Measurements from ENCODE around the gene ANKFN1.
"Not testable (repeated sequence)": the region's sequence is repeated elsewhere in the genome, so short reads cannot be mapped to it uniquely, and the experiment has no call there.

ANKFN1 gene

GRCh38 chr17:56359518-56359917, 206.2 kb downstream of the ANKFN1 start:
- DNase-seq, result no peak
- Histone ChIP-seq H3K4me1 (ENCODE audit: control insufficient read depth, insufficient read depth, low read length, poor library complexity, severe bottlenecking) (no peaks in the 10 kb centered on the region), H3K27me3 (replicated peaks; ENCODE audit: control insufficient read depth, insufficient read depth, low read length, poor library complexity, severe bottlenecking) (no peaks in the 10 kb centered on the region), H3K27ac (ENCODE audit: insufficient read depth, low read length, poor library complexity, severe bottlenecking) (no peak overlapping the region), H3K36me3 (ENCODE audit: control insufficient read depth, insufficient read depth, low read length) (no peaks in the 10 kb centered on the region), H3K9me3 (ENCODE audit: control insufficient read depth, low read length) (no peaks in the 10 kb centered on the region), H3K4me3 (ENCODE audit: insufficient read depth, low read depth, low read length, poor library complexity, severe bottlenecking) (no peak overlapping the region)

GRCh38 chr17:56367366-56367765, 214.1 kb downstream of the ANKFN1 start:
- Histone ChIP-seq H3K4me3 (ENCODE audit: insufficient read depth, low read depth, low read length, poor library complexity, severe bottlenecking) (no peak overlapping the region), H3K36me3 (ENCODE audit: control insufficient read depth, insufficient read depth, low read length) (no peaks in the 10 kb centered on the region), H3K27ac (ENCODE audit: insufficient read depth, low read length, poor library complexity, severe bottlenecking) (no peak overlapping the region), H3K9me3 (ENCODE audit: control insufficient read depth, low read length) (no peaks in the 10 kb centered on the region), H3K27me3 (replicated peaks; ENCODE audit: control insufficient read depth, insufficient read depth, low read length, poor library complexity, severe bottlenecking) (no peaks in the 10 kb centered on the region), H3K4me1 (ENCODE audit: control insufficient read depth, insufficient read depth, low read length, poor library complexity, severe bottlenecking) (no peaks in the 10 kb centered on the region)
- no peak for DNase-seq

GRCh38 chr17:56373981-56374833, 220.9 kb downstream of the ANKFN1 start:
- Histone ChIP-seq H3K36me3 (ENCODE audit: control insufficient read depth, insufficient read depth, low read length) (no peaks in the 10 kb centered on the region), H3K4me1 (ENCODE audit: control insufficient read depth, insufficient read depth, low read length, poor library complexity, severe bottlenecking) (no peaks in the 10 kb centered on the region), H3K9me3 (ENCODE audit: control insufficient read depth, low read length) (no peaks in the 10 kb centered on the region), H3K27ac (ENCODE audit: insufficient read depth, low read length, poor library complexity, severe bottlenecking) (no peak overlapping the region), H3K4me3 (ENCODE audit: insufficient read depth, low read depth, low read length, poor library complexity, severe bottlenecking) (no peak overlapping the region), H3K27me3 (replicated peaks; ENCODE audit: control insufficient read depth, insufficient read depth, low read length, poor library complexity, severe bottlenecking) (no peaks in the 10 kb centered on the region)
- DNase-seq, result no peak

GRCh38 chr17:56389356-56389755, 236.1 kb downstream of the ANKFN1 start:
- Histone ChIP-seq H3K4me3 (ENCODE audit: insufficient read depth, low read depth, low read length, poor library complexity, severe bottlenecking) (no peak overlapping the region), H3K4me1 (ENCODE audit: control insufficient read depth, insufficient read depth, low read length, poor library complexity, severe bottlenecking) (no peaks in the 10 kb centered on the region), H3K36me3 (ENCODE audit: control insufficient read depth, insufficient read depth, low read length) (no peaks in the 10 kb centered on the region), H3K27ac (ENCODE audit: insufficient read depth, low read length, poor library complexity, severe bottlenecking) (no peak overlapping the region), H3K27me3 (replicated peaks; ENCODE audit: control insufficient read depth, insufficient read depth, low read length, poor library complexity, severe bottlenecking) (no peaks in the 10 kb centered on the region), H3K9me3 (ENCODE audit: control insufficient read depth, low read length) (no peaks in the 10 kb centered on the region)
- no peak for DNase-seq

GRCh38 chr17:56392321-56392720, 239.0 kb downstream of the ANKFN1 start:
- Histone ChIP-seq H3K4me1 (ENCODE audit: control insufficient read depth, insufficient read depth, low read length, poor library complexity, severe bottlenecking) (no peaks in the 10 kb centered on the region), H3K4me3 (ENCODE audit: insufficient read depth, low read depth, low read length, poor library complexity, severe bottlenecking) (no peak overlapping the region), H3K9me3 (ENCODE audit: control insufficient read depth, low read length) (no peaks in the 10 kb centered on the region), H3K36me3 (ENCODE audit: control insufficient read depth, insufficient read depth, low read length) (no peaks in the 10 kb centered on the region), H3K27me3 (replicated peaks; ENCODE audit: control insufficient read depth, insufficient read depth, low read length, poor library complexity, severe bottlenecking) (no peaks in the 10 kb centered on the region), H3K27ac (ENCODE audit: insufficient read depth, low read length, poor library complexity, severe bottlenecking) (no peak overlapping the region)
- DNase-seq, result no peak

GRCh38 chr17:56393156-56393555, 239.9 kb downstream of the ANKFN1 start:
- no peak for DNase-seq
- Histone ChIP-seq H3K36me3 (ENCODE audit: control insufficient read depth, insufficient read depth, low read length) (no peaks in the 10 kb centered on the region), H3K4me3 (ENCODE audit: insufficient read depth, low read depth, low read length, poor library complexity, severe bottlenecking) (no peak overlapping the region), H3K27ac (ENCODE audit: insufficient read depth, low read length, poor library complexity, severe bottlenecking) (no peak overlapping the region), H3K4me1 (ENCODE audit: control insufficient read depth, insufficient read depth, low read length, poor library complexity, severe bottlenecking) (no peaks in the 10 kb centered on the region), H3K9me3 (ENCODE audit: control insufficient read depth, low read length) (no peaks in the 10 kb centered on the region), H3K27me3 (replicated peaks; ENCODE audit: control insufficient read depth, insufficient read depth, low read length, poor library complexity, severe bottlenecking) (no peaks in the 10 kb centered on the region)

GRCh38 chr17:56395787-56396186, 242.5 kb downstream of the ANKFN1 start:
- Histone ChIP-seq H3K27ac (ENCODE audit: insufficient read depth, low read length, poor library complexity, severe bottlenecking) (no peak overlapping the region), H3K4me3 (ENCODE audit: insufficient read depth, low read depth, low read length, poor library complexity, severe bottlenecking) (no peak overlapping the region), H3K27me3 (replicated peaks; ENCODE audit: control insufficient read depth, insufficient read depth, low read length, poor library complexity, severe bottlenecking) (no peaks in the 10 kb centered on the region), H3K4me1 (ENCODE audit: control insufficient read depth, insufficient read depth, low read length, poor library complexity, severe bottlenecking) (no peaks in the 10 kb centered on the region), H3K9me3 (ENCODE audit: control insufficient read depth, low read length) (no peaks in the 10 kb centered on the region), H3K36me3 (ENCODE audit: control insufficient read depth, insufficient read depth, low read length) (no peaks in the 10 kb centered on the region)
- DNase-seq, result no peak

GRCh38 chr17:56407086-56407485, 253.8 kb downstream of the ANKFN1 start:
- Histone ChIP-seq H3K9me3 (ENCODE audit: control insufficient read depth, low read length) (no peaks in the 10 kb centered on the region), H3K27me3 (replicated peaks; ENCODE audit: control insufficient read depth, insufficient read depth, low read length, poor library complexity, severe bottlenecking) (no peaks in the 10 kb centered on the region), H3K4me3 (ENCODE audit: insufficient read depth, low read depth, low read length, poor library complexity, severe bottlenecking) (no peak overlapping the region), H3K4me1 (ENCODE audit: control insufficient read depth, insufficient read depth, low read length, poor library complexity, severe bottlenecking) (no peaks in the 10 kb centered on the region), H3K27ac (ENCODE audit: insufficient read depth, low read length, poor library complexity, severe bottlenecking) (no peak overlapping the region), H3K36me3 (ENCODE audit: control insufficient read depth, insufficient read depth, low read length) (no peaks in the 10 kb centered on the region)
- no peak for DNase-seq

GRCh38 chr17:56412356-56412755, 259.1 kb downstream of the ANKFN1 start:
- H3K27ac ChIP-seq (ENCODE audit: insufficient read depth, low read length, poor library complexity, severe bottlenecking); DNase-seq; H3K4me1 ChIP-seq (ENCODE audit: control insufficient read depth, insufficient read depth, low read length, poor library complexity, severe bottlenecking); H3K36me3 ChIP-seq (ENCODE audit: control insufficient read depth, insufficient read depth, low read length); H3K9me3 ChIP-seq (ENCODE audit: control insufficient read depth, low read length); H3K27me3 ChIP-seq (replicated peaks; ENCODE audit: control insufficient read depth, insufficient read depth, low read length, poor library complexity, severe bottlenecking); H3K4me3 ChIP-seq (ENCODE audit: insufficient read depth, low read depth, low read length, poor library complexity, severe bottlenecking): not testable (repeated sequence)

- Histone ChIP-seq H3K36me3 (ENCODE audit: control insufficient read depth, insufficient read depth, low read length) (no peaks in the 10 kb centered on the region), H3K27ac (ENCODE audit: insufficient read depth, low read length, poor library complexity, severe bottlenecking) (no peak overlapping the region), H3K27me3 (replicated peaks; ENCODE audit: control insufficient read depth, insufficient read depth, low read length, poor library complexity, severe bottlenecking) (no peaks in the 10 kb centered on the region), H3K9me3 (ENCODE audit: control insufficient read depth, low read length) (no peaks in the 10 kb centered on the region), H3K4me1 (ENCODE audit: control insufficient read depth, insufficient read depth, low read length, poor library complexity, severe bottlenecking) (no peaks in the 10 kb centered on the region), H3K4me3 (ENCODE audit: insufficient read depth, low read depth, low read length, poor library complexity, severe bottlenecking) (no peak overlapping the region)
- DNase-seq, result no peak
Measured at GRCh38 chr17:56416682-56417351, 263.5 kb downstream of the ANKFN1 start.

Data from effector memory CD4-positive, alpha-beta T cell (primary cell).